MCF 10A (cell line): ENCODE results near the gene SYNDIG1. TPM values are rescaled to one million over a fixed set of nuclear protein-coding genes. Genes with fewer than 3 reads are reported as not detected.

Experiments used
- BruUV-seq: library from RNA; stranded (reverse); fragments of 400-500 nt; replicated peaks from 2 replicates; lab custom pipeline; 2021; lab: Mats Ljungman, UMichigan
- CTCF ChIA-PET: fragments of 300-600 bp; sonication (Branson Sonifier 250); formaldehyde crosslinking; extraction: SDS; loops from one replicate; lab custom pipeline; 2021; ENCODE audit warnings: antibody characterized with exemption, inconsistent platforms; lab: Yijun Ruan, JAX
- POLR2A ChIA-PET: fragments of 300-600, 350-650 bp; sonication (Branson Sonifier 250); formaldehyde crosslinking; extraction: SDS; loops from one replicate; lab custom pipeline; 2020; ENCODE audit warnings: antibody characterized with exemption, inconsistent platforms; lab: Yijun Ruan, JAX
- DNase-seq: peaks from one replicate; pipeline ENCODE4 v3.0.0-alpha.2; 2018; ENCODE audit not compliant: unreplicated experiment
- H3K27ac Mint-ChIP-seq: one replicate; pipeline ENCODE4 v1.8.0; 2022; ENCODE audit warnings: mild to moderate bottlenecking, low read depth, mixed read lengths; ENCODE audit not compliant: unreplicated experiment
- H3K27me3 Mint-ChIP-seq: one replicate; pipeline ENCODE4 v1.8.0; 2022; ENCODE audit warnings: mixed read lengths; ENCODE audit not compliant: insufficient read depth, unreplicated experiment
- H3K36me3 Mint-ChIP-seq: one replicate; pipeline ENCODE4 v1.8.0; 2022; ENCODE audit warnings: mild to moderate bottlenecking, moderate library complexity, mixed read lengths; ENCODE audit not compliant: insufficient read depth, unreplicated experiment
- H3K4me1 Mint-ChIP-seq: one replicate; pipeline ENCODE4 v1.8.0; 2022; ENCODE audit warnings: mixed read lengths; ENCODE audit not compliant: insufficient read depth, unreplicated experiment
- H3K4me3 Mint-ChIP-seq: one replicate; pipeline ENCODE4 v1.8.0; 2022; ENCODE audit warnings: mild to moderate bottlenecking, moderate library complexity, mixed read lengths; ENCODE audit not compliant: unreplicated experiment
- H3K9me3 Mint-ChIP-seq: one replicate; pipeline ENCODE4 v1.8.0; 2022; ENCODE audit warnings: mixed read lengths; ENCODE audit not compliant: unreplicated experiment
- CTCF ChIP-seq: fragments of 200-600 bp; IDR thresholded peaks from one replicate; pipeline ENCODE4 v1.8.0; 2022; ENCODE audit warnings: antibody characterized with exemption, mild to moderate bottlenecking; ENCODE audit not compliant: unreplicated experiment
- intact Hi-C: fragments of 100-400 bp; cut with micrococcal nuclease; formaldehyde crosslinking; loops from 2 replicates; pipeline ENCODE4 v1.14.1; 2022
- total RNA-seq: library from RNA; stranded (reverse); gene quantifications from 2 replicates; pipeline ENCODE4 v1.2.3, GENCODE V29; 2022

Gene SYNDIG1
- total RNA-seq, 1 experiment from 2014 or later, result not detected

- H3K4me1 Mint-ChIP-seq, result no peaks in the 10 kb centered on the region
- H3K27me3 Mint-ChIP-seq, result no peaks in the 10 kb centered on the region
- DNase-seq, result no peak
- ChIA-PET CTCF (no interaction called here), POLR2A (no interaction called here)
- H3K9me3 Mint-ChIP-seq, result peaks cover 23% of the 10 kb centered on the region
- no TSS peak for BruUV-seq
- no peak overlapping the region for H3K4me3 Mint-ChIP-seq
- no peak overlapping the region for H3K27ac Mint-ChIP-seq
- no peak for TF ChIP-seq CTCF
- no peaks in the 10 kb centered on the region for H3K36me3 Mint-ChIP-seq
- intact Hi-C loops, result no loop called here
Observed at GRCh38 chr20:24627291-24627690, 157.9 kb downstream of the SYNDIG1 start.

DNA sequence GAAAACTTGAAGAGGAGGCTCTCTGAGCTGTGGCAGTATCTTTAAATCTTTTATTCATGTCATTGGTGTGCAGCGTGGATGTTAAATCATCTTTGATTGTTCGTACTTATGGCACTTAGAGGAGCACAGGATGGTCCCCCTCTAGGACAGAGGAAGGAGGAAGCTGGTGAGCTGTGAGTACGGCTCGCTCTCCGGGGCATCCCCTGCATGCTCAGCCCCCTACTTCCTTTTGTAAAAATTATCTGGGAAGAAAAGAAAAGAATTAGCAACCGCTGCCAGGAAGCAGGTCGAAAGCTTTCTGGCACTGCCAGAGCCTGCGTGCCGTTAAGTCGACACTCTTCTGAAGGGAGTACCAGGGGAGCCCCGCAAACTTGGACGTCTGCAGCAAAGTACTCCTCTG is 158.5 kb downstream of the SYNDIG1 start:
- Mint-ChIP-seq H3K27me3 (no peaks in the 10 kb centered on the region), H3K4me3 (no peak overlapping the region), H3K9me3 (peaks cover 18% of the 10 kb centered on the region), H3K27ac (no peak overlapping the region), H3K4me1 (no peaks in the 10 kb centered on the region), H3K36me3 (no peaks in the 10 kb centered on the region)
- no TSS peak for BruUV-seq
- DNase-seq, result no peak
- intact Hi-C loops, result no loop called here
- ChIA-PET POLR2A (no interaction called here), CTCF (interaction anchor here (1.3 kb wide), 1 partner anchor 8 kb away, joined by 3 read pairs; no protein-coding TSS in a partner anchor)
- no peak for TF ChIP-seq CTCF

- Mint-ChIP-seq H3K27me3 (no peaks in the 10 kb centered on the region), H3K4me3 (no peak overlapping the region), H3K27ac (no peak overlapping the region), H3K4me1 (no peaks in the 10 kb centered on the region), H3K36me3 (no peaks in the 10 kb centered on the region), H3K9me3 (peaks cover 12% of the 10 kb centered on the region)
- DNase-seq, result no peak
- TF ChIP-seq CTCF, result no peak
- intact Hi-C loops, result no loop called here
- CTCF ChIA-PET, result interaction anchor here (0.6 to 1.3 kb wide), 2 partner anchors 9 to 630 kb away, joined by 3 read pairs; no protein-coding TSS in a partner anchor
- POLR2A ChIA-PET, result no interaction called here
- BruUV-seq, result no TSS peak
Observed at GRCh38 chr20:24628985-24629384, 159.6 kb downstream of the SYNDIG1 start.

DNA sequence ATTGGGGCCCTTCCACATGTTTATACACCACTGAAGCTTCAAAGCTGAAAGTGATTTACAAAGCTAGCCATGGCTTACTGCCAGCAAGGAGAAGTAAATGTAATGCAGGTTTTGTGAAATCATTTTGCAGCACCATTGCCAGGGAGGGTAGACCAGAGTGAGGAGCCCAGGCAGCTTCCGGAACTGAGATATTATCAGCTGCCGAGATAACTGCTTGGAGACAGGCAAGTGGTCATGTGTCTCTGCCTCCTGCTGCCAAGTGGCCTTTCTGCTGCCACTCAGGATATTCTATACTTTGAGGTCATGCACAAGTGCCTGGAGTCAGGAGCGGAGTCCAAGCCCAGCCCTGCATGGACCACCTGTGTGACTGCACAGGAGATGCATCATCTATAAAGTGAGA is 160.2 kb downstream of the SYNDIG1 start:
- Mint-ChIP-seq H3K9me3 (peaks cover 12% of the 10 kb centered on the region), H3K27me3 (no peaks in the 10 kb centered on the region), H3K4me3 (no peak overlapping the region), H3K4me1 (no peaks in the 10 kb centered on the region), H3K36me3 (no peaks in the 10 kb centered on the region), H3K27ac (no peak overlapping the region)
- intact Hi-C loops, result no loop called here
- ChIA-PET CTCF (no interaction called here), POLR2A (no interaction called here)
- no peak for DNase-seq
- BruUV-seq, result no TSS peak
- TF ChIP-seq CTCF, result no peak
